GM12878 (cell line): ENCODE measurements around the gene EXOC4. TPM values are rescaled to one million over a fixed set of nuclear protein-coding genes. Genes with fewer than 3 reads are reported as not detected.

Experiments
- ATAC-seq: fragments of 200-7000 bp; cut with Tn5 transposase; 3 replicates; pipeline ENCODE4 v1.9.1; 2020; ENCODE audit warnings: mild to moderate bottlenecking, moderate library complexity
- BruUV-seq: library from RNA; stranded (reverse); fragments of 400-500 nt; replicated peaks from 2 replicates; lab custom pipeline; 2021; lab: Mats Ljungman, UMichigan
- CTCF ChIA-PET: fragments of 300-600 bp; sonication (Branson Sonifier 250); formaldehyde crosslinking; extraction: SDS; loops from one replicate; lab custom pipeline; 2021; ENCODE audit warnings: inconsistent platforms; lab: Yijun Ruan, JAX
- POLR2A ChIA-PET: fragments of 350-600 bp; formaldehyde crosslinking; extraction: SDS; loops from one replicate; lab custom pipeline; 2021; ENCODE audit warnings: inconsistent platforms; lab: Charles Lee
- RAD21 ChIA-PET: fragments of 300-600 bp; sonication (Branson Sonifier 250); formaldehyde crosslinking; loops from one replicate; lab custom pipeline; 2023; ENCODE audit warnings: antibody characterized with exemption; ENCODE audit not compliant: unreplicated experiment; lab: Charles Lee
- SMC1A ChIA-PET: fragments of 300-600 bp; sonication (Branson Sonifier 250); formaldehyde crosslinking; loops from one replicate; lab custom pipeline; 2023; ENCODE audit not compliant: unreplicated experiment, uncharacterized antibody; lab: Charles Lee
- DNase-seq: peaks from one replicate; pipeline ENCODE4 v3.0.0-alpha.2; 2011; ENCODE audit warnings: low read depth, low spot score
- FAIRE-seq: peaks from 3 replicates; lab custom pipeline; 2011; peaks lifted over from hg19 to GRCh38; lab: Jason Lieb, UNC
- H2AFZ ChIP-seq: 2 replicates; pipeline ENCODE4 v1.6.0; 2011; ENCODE audit warnings: low read depth, low read length, control low read depth; ENCODE audit not compliant: control insufficient read depth
- H3K27ac ChIP-seq: 2 replicates; pipeline ENCODE4 v1.5.1; 2011; ENCODE audit warnings: control low read depth; ENCODE audit not compliant: control insufficient read depth, insufficient read depth
- H3K27me3 ChIP-seq, 2 experiments: replicated peaks in 1 of 2; 2 replicates each; pipeline versions ENCODE4 v1.6.0 to v1.6.1; 2011; ENCODE audit warnings: low read length in 1 of 2; ENCODE audit not compliant: control insufficient read depth in 2 of 2, insufficient read depth in 2 of 2
- H3K36me3 ChIP-seq, 2 experiments: 2 replicates each; pipeline ENCODE4 v1.5.1; 2011; ENCODE audit warnings: low read length in 1 of 2; ENCODE audit not compliant: control insufficient read depth in 2 of 2, insufficient read depth in 2 of 2
- H3K4me1 ChIP-seq: 2 replicates; pipeline ENCODE4 v1.6.1; 2011; ENCODE audit warnings: mild to moderate bottlenecking, low read length, moderate library complexity, mixed read lengths; ENCODE audit not compliant: control insufficient read depth, insufficient read depth
- H3K4me2 ChIP-seq: 2 replicates; pipeline ENCODE4 v1.6.0; 2011; ENCODE audit warnings: control low read depth; ENCODE audit not compliant: control insufficient read depth, insufficient read depth
- H3K4me3 ChIP-seq: fragments of 200-600 bp; sonication (generic); 2 replicates; pipeline ENCODE4 v1.5.1; 2016
- H3K79me2 ChIP-seq: 2 replicates; pipeline ENCODE4 v1.6.0; 2011; ENCODE audit warnings: low read length; ENCODE audit not compliant: control insufficient read depth, insufficient read depth
- H3K9ac ChIP-seq: 2 replicates; pipeline ENCODE4 v1.8.0; 2011; ENCODE audit warnings: low read length, control low read depth, mixed read lengths; ENCODE audit not compliant: control insufficient read depth, insufficient read depth
- H3K9me3 ChIP-seq: replicated peaks from 3 replicates; pipeline ENCODE4 v1.5.1; 2011; ENCODE audit warnings: mild to moderate bottlenecking, low read length; ENCODE audit not compliant: control insufficient read depth, insufficient read depth
- H4K20me1 ChIP-seq: 2 replicates; pipeline ENCODE4 v1.6.0; 2011; ENCODE audit not compliant: control insufficient read depth, insufficient read depth
- CEBPB ChIP-seq, 2 experiments: fragments of 150-350 bp in 1 of 2; IDR thresholded peaks; 2 replicates each; pipeline ENCODE4 v1.6.1; 2012 to 2014; ENCODE audit warnings: low read depth in 2 of 2, low read length in 2 of 2, borderline replicate concordance in 1 of 2, inconsistent platforms in 1 of 2
- FOS ChIP-seq: IDR thresholded peaks from 3 replicates; pipeline ENCODE4 v1.6.1; 2011; ENCODE audit warnings: borderline replicate concordance; ENCODE audit not compliant: insufficient read length; ENCODE audit errors: extremely low read depth
- GABPA ChIP-seq: IDR thresholded peaks from 2 replicates; pipeline ENCODE4 v1.6.1; 2014; ENCODE audit warnings: antibody characterized with exemption, low read depth, mild to moderate bottlenecking, inconsistent platforms
- KLF5 ChIP-seq: fragments of 450-650 bp; IDR thresholded peaks from 2 replicates; pipeline ENCODE4 v1.6.1; 2014; ENCODE audit warnings: mild to moderate bottlenecking; ENCODE audit not compliant: partially characterized antibody
- LARP7 ChIP-seq: fragments of 450-650 bp; IDR thresholded peaks from 2 replicates; pipeline ENCODE4 v1.6.1; 2017; ENCODE audit warnings: mild to moderate bottlenecking
- MEF2B ChIP-seq: fragments of 450-650 bp; IDR thresholded peaks from 2 replicates; pipeline ENCODE4 v1.6.1; 2018; ENCODE audit warnings: mild to moderate bottlenecking, moderate library complexity; ENCODE audit not compliant: partially characterized antibody, poor library complexity, severe bottlenecking
- MTA3 ChIP-seq: IDR thresholded peaks from 2 replicates; pipeline ENCODE4 v1.6.1; 2012; ENCODE audit warnings: low read length, inconsistent platforms, borderline replicate concordance
- NR2F1 ChIP-seq: fragments of 450-650 bp; conservative IDR thresholded peaks from 2 replicates; pipeline ENCODE4 v1.6.1; 2017; ENCODE audit warnings: mild to moderate bottlenecking
- POLR2A ChIP-seq: IDR thresholded peaks from 2 replicates; pipeline ENCODE4 v1.6.1; 2011; ENCODE audit warnings: low read depth, mild to moderate bottlenecking, low read length
- RBBP5 ChIP-seq: fragments of 200-600 bp; sonication (generic); conservative IDR thresholded peaks from 2 replicates; pipeline ENCODE4 v1.6.1; 2016
- SIX5 ChIP-seq: IDR thresholded peaks from 2 replicates; pipeline ENCODE4 v1.6.1; 2011; ENCODE audit warnings: mild to moderate bottlenecking, low read depth, low read length, moderate library complexity; ENCODE audit not compliant: severe bottlenecking
- SMC3 ChIP-seq: IDR thresholded peaks from 2 replicates; pipeline ENCODE4 v1.6.1; 2011; ENCODE audit warnings: low read length, improper control_type of control experiment, borderline replicate concordance
- TAF1 ChIP-seq: IDR thresholded peaks from 2 replicates; pipeline ENCODE4 v1.6.1; 2011; ENCODE audit warnings: mild to moderate bottlenecking, low read depth, low read length, borderline replicate concordance
- TARDBP ChIP-seq: IDR thresholded peaks from 2 replicates; pipeline ENCODE4 v1.6.1; 2016; ENCODE audit warnings: borderline replicate concordance
- YBX1 ChIP-seq: fragments of 450-650 bp; IDR thresholded peaks from 2 replicates; pipeline ENCODE4 v1.6.1; 2016; ENCODE audit warnings: antibody characterized with exemption
- WGBS: methylation state at CpG from one replicate; pipeline ENCODE4 v1.1.6; 2016; ENCODE audit warnings: low lambda C conversion rate; ENCODE audit not compliant: insufficient replicate concordance, insufficient coverage; ENCODE audit errors: missing lambda C conversion rate; 5-methylcytosine and 5-hydroxymethylcytosine counted together
- in situ Hi-C: fragments of 300-500 bp; cut with MboI; formaldehyde crosslinking; loops from 9 replicates; pipeline ENCODE4 v1.14.3; 2018; ENCODE audit warnings: mixed read lengths
- intact Hi-C: fragments of 100-400 bp; cut with micrococcal nuclease; formaldehyde crosslinking; loops from one replicate; pipeline ENCODE4 v1.14.2; 2022; ENCODE audit not compliant: unreplicated experiment
- polyA plus RNA-seq, 11 experiments: library from polyadenylated mRNA; depleted of rRNA in 4 of 11; unstranded in 6 of 11; stranded (reverse) in 5 of 11; fragments of >200 nt; fragmentation: Nextera tagmentation in 4 of 11; fragmentation: Illumina TruSeq in 1 of 11; extraction: Ambion mirVana in 4 of 11; extraction: Trizol in 1 of 11; gene quantifications; 1 replicate in 1 of 11; 2 replicates in 10 of 11; pipeline versions ENCODE4 v1.2.1 to v1.2.3, GENCODE V29; 2011 to 2016; ENCODE audit warnings: inconsistent platforms in 2 of 11, missing spikeins in 2 of 11, low read depth in 1 of 11
- total RNA-seq, 4 experiments: library from RNA; depleted of rRNA in 3 of 4; stranded (reverse); fragments of >200 nt in 3 of 4; fragmentation: Illumina TruSeq in 1 of 4; extraction: Trizol in 1 of 4; gene quantifications; 2 replicates each; pipeline versions ENCODE4 v1.2.1 to v1.2.3, GENCODE V29; 2013 to 2021
- TF ChIP-seq, protein P1 (sequence below): IDR thresholded peaks from 2 replicates; pipeline ENCODE4 v1.6.1; 2011; ENCODE audit warnings: low read depth, mild to moderate bottlenecking, low read length, moderate library complexity, borderline replicate concordance; ENCODE audit errors: extremely low read depth
- TF ChIP-seq, protein P2 (sequence below): fragments of 150-350 bp; IDR thresholded peaks from 2 replicates; pipeline ENCODE4 v1.6.1; 2014; ENCODE audit warnings: mild to moderate bottlenecking, low read depth, low read length
- TF ChIP-seq, protein P3 (sequence below): fragments of 450-650 bp; IDR thresholded peaks from 2 replicates; pipeline ENCODE4 v1.6.1; 2014; ENCODE audit warnings: mild to moderate bottlenecking

EXOC4 gene
- total and polyA plus RNA-seq, 10 of the 15 experiments (the other 5 are each of a cell fraction or from before 2014, with no cell fraction given) = 13.2 to 44.5 (median 29.6) TPM

DNA sequence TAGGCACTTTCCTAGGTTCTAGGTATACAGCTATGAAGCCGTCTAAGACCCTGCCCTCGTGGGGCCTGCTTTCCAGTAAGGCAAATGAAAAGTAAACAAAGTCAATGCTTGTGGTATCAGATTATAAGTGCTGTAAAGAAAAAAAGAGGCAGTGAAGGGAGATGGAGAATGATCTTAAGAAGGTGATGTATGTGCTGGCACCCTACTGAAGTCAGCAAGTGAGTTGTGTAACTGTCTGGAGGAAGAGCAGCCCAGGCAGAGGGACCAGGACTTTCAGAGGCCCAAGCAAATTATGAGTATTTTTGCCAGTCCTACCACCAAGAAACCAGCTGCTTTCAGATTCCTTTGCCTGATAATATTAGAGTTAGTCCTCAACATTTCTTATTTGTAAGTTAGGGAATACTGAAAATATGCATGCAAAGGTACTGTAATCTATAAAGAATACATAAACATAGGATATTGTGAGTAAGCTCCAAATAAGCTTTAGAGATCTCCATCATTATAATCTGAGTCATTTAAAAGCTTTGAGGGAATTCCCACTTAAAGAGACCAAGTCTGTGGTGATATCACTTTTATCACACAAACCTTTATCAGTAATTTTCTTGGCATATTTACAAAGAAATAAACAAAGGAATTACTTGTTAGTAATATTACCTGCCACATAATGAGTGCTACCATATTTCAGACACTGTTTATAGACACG, 545.1 kb downstream of the EXOC4 start (continued):
- TF ChIP-seq GABPA (no peak), MEF2B (no peak)

DNA sequence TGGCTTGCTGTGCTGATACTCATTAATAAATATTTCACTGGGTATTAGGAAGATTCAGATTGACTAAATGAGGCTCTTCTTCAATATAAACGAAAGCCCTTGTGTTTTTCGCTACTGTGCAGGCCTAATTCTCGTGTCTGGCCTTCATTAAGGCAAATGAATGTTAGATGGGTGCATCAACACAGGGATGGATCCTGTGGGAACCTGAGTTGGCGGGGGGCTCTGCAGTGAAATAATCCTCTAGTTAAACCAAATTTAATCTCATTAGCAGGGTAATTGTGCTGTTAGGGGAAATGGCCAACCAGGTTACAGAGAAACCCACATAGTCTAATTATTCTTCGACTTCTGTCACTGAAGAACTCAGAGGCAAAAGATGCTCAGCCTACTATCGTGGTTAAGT, 548.5 kb downstream of the EXOC4 start:
- ATAC-seq = no peak
- Histone ChIP-seq H3K9me3 (no peaks in the 10 kb centered on the region), H2AFZ (no peak overlapping the region), H4K20me1 (no peaks in the 10 kb centered on the region), H3K36me3 (no peaks in the 10 kb centered on the region), H3K9ac (no peak overlapping the region), H3K4me2 (no peak overlapping the region), H3K4me1 (no peaks in the 10 kb centered on the region), H3K4me3 (no peak overlapping the region), H3K79me2 (no peaks in the 10 kb centered on the region), H3K27me3 (no peaks in the 10 kb centered on the region), H3K27ac (no peak overlapping the region)
- ChIA-PET CTCF (no interaction called here), SMC1A (no interaction called here), RAD21 (no interaction called here), POLR2A (no interaction called here)
- FAIRE-seq = no peak
- no TSS peak for BruUV-seq
- intact Hi-C loops = no loop called here
- 89% methylated on average over 6 of the region's 6 CpGs for WGBS
- no peak for TF ChIP-seq POLR2A
- TF ChIP-seq LARP7 = no peak
- TF ChIP-seq MTA3 = no peak
- TF ChIP-seq, protein P1, sequence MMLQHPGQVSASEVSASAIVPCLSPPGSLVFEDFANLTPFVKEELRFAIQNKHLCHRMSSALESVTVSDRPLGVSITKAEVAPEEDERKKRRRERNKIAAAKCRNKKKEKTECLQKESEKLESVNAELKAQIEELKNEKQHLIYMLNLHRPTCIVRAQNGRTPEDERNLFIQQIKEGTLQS = no peak
- no peak for TF ChIP-seq FOS
- TF ChIP-seq RBBP5 = no peak
- TF ChIP-seq TARDBP = no peak
- TF ChIP-seq CEBPB (IDR thresholded peaks at IDR 0.05; ENCODE audit: borderline replicate concordance in 1 of 2, low read depth in 2 of 2, low read length in 2 of 2) = no peak
- TF ChIP-seq, protein P2, sequence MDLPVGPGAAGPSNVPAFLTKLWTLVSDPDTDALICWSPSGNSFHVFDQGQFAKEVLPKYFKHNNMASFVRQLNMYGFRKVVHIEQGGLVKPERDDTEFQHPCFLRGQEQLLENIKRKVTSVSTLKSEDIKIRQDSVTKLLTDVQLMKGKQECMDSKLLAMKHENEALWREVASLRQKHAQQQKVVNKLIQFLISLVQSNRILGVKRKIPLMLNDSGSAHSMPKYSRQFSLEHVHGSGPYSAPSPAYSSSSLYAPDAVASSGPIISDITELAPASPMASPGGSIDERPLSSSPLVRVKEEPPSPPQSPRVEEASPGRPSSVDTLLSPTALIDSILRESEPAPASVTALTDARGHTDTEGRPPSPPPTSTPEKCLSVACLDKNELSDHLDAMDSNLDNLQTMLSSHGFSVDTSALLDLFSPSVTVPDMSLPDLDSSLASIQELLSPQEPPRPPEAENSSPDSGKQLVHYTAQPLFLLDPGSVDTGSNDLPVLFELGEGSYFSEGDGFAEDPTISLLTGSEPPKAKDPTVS = no peak
- TF ChIP-seq TAF1 = no peak
- TF ChIP-seq SMC3 = no peak
- TF ChIP-seq, protein P3, sequence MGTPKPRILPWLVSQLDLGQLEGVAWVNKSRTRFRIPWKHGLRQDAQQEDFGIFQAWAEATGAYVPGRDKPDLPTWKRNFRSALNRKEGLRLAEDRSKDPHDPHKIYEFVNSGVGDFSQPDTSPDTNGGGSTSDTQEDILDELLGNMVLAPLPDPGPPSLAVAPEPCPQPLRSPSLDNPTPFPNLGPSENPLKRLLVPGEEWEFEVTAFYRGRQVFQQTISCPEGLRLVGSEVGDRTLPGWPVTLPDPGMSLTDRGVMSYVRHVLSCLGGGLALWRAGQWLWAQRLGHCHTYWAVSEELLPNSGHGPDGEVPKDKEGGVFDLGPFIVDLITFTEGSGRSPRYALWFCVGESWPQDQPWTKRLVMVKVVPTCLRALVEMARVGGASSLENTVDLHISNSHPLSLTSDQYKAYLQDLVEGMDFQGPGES = no peak
- no peak for TF ChIP-seq KLF5
- no peak for TF ChIP-seq SIX5
- no peak for TF ChIP-seq YBX1
- TF ChIP-seq NR2F1 = no peak
- in situ Hi-C loops = no loop called here
- no peak for DNase-seq
